ENCODE measurements around the gene SLC15A4.

The SLC15A4 gene

DNA sequence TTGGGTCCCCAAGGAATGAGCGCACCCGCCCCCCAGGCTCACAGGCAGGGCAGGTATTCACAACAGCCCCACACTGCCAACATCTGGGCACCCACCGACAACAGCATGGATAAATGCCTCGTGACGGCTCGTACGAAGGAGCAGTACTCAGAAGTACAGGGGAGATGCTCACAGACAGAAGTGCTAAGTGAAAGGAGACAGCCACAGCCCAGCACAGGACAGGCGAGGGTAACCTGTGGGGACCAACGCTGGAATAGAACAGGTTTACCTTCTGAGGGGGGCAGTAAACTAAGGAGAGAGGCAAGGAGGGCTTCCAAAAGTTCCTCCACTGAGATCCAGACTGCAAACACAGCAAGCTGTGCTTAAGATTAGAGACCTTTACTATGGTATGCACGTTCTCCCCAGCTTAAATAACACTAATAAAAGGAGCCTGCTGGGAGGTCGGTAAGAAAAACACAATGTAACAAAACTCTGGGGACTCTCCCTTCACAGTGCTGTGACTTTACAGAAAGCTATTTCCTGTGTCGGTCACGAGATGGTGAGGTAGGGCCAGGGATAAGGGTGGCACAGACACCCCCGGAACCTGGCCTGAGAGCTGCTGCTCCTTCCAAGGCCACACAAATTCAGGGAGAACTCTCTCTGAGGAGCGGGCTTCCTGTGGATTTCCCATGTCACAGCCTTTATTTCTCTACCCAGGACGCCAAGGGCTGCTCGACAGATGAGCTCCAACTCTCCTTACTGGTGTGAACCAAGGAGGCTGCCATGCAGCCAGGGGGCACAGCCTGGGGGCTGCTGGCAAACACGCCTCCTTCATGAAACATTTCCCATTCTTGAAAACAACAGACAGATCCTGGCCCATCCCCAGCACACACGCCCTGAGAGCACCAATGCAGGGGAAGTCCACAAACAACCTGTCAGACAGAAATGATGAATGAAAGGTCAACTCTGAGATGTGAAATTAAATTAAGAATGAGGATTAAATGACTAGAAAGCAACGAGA lies 26.3 kb downstream of the SLC15A4 start:
- peak; percentile 60 for DNase-seq (ENCODE audit: low read depth)
- H3K4me3 ChIP-seq (ENCODE audit: low read length) = no peak overlapping the region
- TF ChIP-seq, protein P1, sequence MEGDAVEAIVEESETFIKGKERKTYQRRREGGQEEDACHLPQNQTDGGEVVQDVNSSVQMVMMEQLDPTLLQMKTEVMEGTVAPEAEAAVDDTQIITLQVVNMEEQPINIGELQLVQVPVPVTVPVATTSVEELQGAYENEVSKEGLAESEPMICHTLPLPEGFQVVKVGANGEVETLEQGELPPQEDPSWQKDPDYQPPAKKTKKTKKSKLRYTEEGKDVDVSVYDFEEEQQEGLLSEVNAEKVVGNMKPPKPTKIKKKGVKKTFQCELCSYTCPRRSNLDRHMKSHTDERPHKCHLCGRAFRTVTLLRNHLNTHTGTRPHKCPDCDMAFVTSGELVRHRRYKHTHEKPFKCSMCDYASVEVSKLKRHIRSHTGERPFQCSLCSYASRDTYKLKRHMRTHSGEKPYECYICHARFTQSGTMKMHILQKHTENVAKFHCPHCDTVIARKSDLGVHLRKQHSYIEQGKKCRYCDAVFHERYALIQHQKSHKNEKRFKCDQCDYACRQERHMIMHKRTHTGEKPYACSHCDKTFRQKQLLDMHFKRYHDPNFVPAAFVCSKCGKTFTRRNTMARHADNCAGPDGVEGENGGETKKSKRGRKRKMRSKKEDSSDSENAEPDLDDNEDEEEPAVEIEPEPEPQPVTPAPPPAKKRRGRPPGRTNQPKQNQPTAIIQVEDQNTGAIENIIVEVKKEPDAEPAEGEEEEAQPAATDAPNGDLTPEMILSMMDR (conservative IDR thresholded peaks at IDR 0.05; ENCODE audit: low read length) = no peak

DNA sequence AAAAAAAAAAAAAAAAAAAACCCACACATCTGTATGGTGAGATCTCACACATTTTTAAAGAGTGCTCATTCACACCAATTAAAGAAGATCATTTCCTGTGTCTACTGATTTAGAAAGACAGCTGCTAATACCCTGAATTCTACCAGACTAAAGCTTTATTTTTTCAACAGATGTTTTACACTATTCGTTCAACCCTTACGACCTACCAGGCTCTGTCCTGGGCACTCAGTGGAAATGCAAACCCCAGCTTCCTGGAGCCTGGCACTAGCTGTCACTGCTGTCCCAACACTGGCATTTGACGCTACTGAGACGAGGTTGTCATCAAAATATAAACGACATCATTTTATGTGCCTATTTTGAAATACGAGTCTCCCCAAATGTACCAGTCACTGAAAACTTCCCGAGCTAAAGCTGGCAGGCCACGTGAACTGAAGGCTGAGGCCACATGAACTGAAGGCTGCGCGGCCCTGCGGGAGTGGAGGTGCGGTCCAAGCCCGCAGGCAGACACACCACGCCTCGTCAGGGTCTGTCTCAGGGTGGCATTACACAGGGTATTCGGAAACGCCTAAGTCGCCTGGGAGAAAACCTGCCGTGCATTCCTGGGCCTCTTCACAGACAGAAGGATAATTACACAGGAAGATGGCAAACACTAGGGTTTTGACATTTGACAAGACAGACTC lies 27.2 kb downstream of the SLC15A4 start:
- H3K4me3 ChIP-seq (ENCODE audit: low read length) = no peak overlapping the region
- TF ChIP-seq, protein P1 (conservative IDR thresholded peaks at IDR 0.05; ENCODE audit: low read length) = no peak
- no peak for DNase-seq (ENCODE audit: low read depth)

DNA sequence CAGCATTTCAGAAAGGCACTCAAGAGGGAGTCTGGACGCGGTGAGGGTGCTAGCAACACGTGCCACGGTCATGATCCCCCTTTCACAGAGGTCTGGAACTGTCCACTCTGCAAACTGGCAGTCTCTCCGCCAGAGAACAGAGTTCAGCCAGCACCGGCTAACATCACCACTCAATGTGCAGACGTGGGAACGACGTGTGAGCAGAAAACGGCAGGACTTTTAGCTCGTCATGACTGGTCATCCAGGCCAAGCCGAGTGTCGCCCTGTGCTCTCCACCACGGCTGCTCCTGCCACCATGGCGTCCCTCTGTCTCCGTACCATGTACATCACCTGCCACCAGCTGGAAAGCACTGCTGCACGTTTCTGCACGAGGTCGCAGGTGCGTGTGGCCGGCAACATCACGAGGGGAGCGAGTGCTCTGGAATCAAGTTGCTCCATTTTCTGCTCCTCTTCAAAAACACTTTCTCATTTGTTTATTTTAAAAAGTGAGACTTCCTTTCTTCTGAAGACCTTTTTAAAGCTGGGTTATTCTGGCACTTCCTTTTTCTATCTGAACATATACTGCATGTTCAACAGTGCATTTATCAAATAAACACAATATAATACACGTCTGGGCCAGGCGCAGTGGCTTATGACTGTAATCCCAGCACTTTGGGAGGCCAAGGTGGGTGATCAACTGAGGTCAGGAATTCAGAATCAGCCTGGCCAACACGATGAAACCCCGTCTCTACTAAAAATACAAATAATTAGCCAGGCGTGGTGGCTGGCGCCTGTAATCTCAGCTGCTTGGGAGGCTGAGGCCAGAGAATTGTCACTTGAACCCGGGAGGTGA lies 28.0 kb downstream of the SLC15A4 start:
- TF ChIP-seq, protein P1 (conservative IDR thresholded peaks at IDR 0.05; ENCODE audit: low read length) = no peak
- DNase-seq (ENCODE audit: low read depth) = no peak
- no peak overlapping the region for H3K4me3 ChIP-seq (ENCODE audit: low read length)

DNA sequence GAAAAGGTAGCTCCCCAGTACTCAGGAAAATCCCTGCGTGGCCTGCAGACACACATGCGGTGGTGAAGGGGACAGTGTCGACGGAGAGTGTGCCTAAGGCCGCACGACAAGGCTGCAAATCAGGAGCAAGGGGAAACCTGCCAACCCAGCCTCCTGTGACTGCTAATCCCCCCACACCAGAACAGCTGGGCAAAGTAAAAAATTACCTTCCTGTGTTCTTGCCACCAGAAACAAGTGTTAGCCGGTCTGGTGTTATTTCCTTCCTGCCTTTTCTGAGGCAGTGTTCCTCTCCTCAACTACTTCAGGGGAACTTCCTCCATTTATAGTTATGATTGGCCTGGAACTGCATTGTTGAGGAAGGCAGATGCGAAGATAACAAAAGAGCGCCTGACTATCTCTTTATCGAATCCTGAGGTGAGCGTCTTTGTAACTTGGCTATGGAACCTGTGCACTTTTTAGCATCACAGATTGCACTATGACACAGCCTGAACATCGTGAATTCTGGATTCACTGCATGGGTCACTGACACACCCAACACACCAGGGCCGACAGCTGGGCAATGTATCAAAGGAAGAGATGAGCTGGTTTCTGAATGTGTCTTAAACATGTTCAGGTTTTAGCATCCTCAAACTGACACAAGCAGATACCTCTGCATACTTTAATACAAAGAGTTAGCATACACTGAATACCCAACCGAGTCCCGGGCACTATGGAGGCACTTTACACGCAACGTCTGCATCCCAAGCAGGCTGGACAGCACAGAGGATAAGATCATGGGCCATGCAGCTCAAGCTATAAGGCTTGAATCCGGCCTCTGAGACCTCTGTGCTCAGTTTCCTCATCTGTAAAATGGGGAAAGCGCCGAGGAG lies 28.9 kb downstream of the SLC15A4 start:
- DNase-seq (ENCODE audit: low read depth) = no peak
- H3K4me3 ChIP-seq (ENCODE audit: low read length) = no peak overlapping the region
- TF ChIP-seq, protein P1 (conservative IDR thresholded peaks at IDR 0.05; ENCODE audit: low read length) = no peak

DNA sequence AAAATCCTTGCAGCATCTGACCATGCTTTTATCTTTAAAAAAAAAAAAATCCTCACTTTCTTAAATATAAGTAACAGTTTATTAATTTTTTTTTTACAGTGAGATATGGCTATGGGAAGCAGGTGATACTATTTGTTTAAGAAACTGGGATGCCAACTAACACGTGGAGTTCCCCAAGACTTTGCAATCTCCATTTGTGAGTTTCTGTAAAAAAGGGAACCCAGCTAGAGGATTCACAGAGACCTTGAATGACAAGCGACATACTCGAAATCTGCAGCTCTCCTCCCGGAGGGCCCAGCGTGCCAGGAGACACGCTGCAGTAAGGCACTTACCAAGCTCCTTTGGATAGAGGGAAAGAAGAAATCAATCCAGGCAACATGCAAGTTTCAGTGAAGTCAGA lies 30.1 kb downstream of the SLC15A4 start:
- no peak for DNase-seq (ENCODE audit: low read depth)
- TF ChIP-seq, protein P1 (conservative IDR thresholded peaks at IDR 0.05; ENCODE audit: low read length) = no peak
- H3K4me3 ChIP-seq (ENCODE audit: low read length) = no peak overlapping the region

DNA sequence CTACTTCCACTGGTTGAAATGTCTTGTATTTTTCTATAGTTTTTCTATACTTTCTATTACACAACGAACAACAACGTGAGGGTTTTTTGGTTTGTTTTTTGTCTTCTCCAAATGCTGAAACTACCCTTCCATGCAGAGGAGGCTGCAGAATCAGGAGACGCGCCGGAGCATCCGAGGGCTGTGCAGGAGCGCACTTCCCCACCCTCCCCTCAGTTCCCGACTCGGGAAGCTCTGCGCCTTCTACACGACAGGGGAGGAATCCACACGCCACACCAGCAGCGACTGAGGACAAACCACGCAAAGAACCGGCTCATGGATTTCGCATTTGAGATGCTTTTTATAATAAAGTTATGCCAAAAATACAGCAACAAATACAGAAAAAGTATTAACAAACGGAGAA lies 30.9 kb downstream of the SLC15A4 start:
- no peak for DNase-seq (ENCODE audit: low read depth)
- TF ChIP-seq, protein P1 (conservative IDR thresholded peaks at IDR 0.05; ENCODE audit: low read length) = no peak

More for the DNA sequence above, 30.9 kb downstream of the SLC15A4 start:
- no peak overlapping the region for H3K4me3 ChIP-seq (ENCODE audit: low read length)
